GM21786 (cell line): ENCODE measurements around the gene CYTH3.
A peak's percentile ranks its signal among the peaks of the same experiment; 100 is the strongest.
"Not testable (repeated sequence)": the region's sequence is repeated elsewhere in the genome, so short reads cannot be mapped to it uniquely, and the experiment has no call there.

Experiments used
- ATAC-seq: cut with Tn5 transposase; IDR thresholded peaks from one replicate; pipeline ENCODE4 v1.9.1; 2021; ENCODE audit not compliant: unreplicated experiment

Gene CYTH3

GRCh38 chr7:6283391-6284054, 11.1 kb upstream of the CYTH3 start:
- not testable (repeated sequence) for ATAC-seq

GRCh38 chr7:6279937-6280336, 7.5 kb upstream of the CYTH3 start:
- ATAC-seq, result no peak

- ATAC-seq, result no peak
Measured at GRCh38 chr7:6279341-6279740, 6.9 kb upstream of the CYTH3 start.

- no peak for ATAC-seq
Measured at GRCh38 chr7:6278749-6279310, 6.4 kb upstream of the CYTH3 start.

- ATAC-seq, result no peak
Measured at GRCh38 chr7:6277476-6277875, 5.1 kb upstream of the CYTH3 start.

- ATAC-seq, result no peak
Measured at GRCh38 chr7:6276911-6277408, 4.5 kb upstream of the CYTH3 start.

GRCh38 chr7:6274743-6275142, 2.3 kb upstream of the CYTH3 start:
- ATAC-seq, result no peak

GRCh38 chr7:6273917-6274630, 1.6 kb upstream of the CYTH3 start:
- ATAC-seq, result no peak

GRCh38 chr7:6273380-6273837, 985 bp upstream of the CYTH3 start:
- ATAC-seq, result no peak

GRCh38 chr7:6271694-6272440, 557 bp downstream of the CYTH3 start:
- ATAC-seq, result no peak

- peak; percentile 51 for ATAC-seq
Measured at GRCh38 chr7:6271060-6271658, 1.3 kb downstream of the CYTH3 start.

- ATAC-seq, result no peak
Measured at GRCh38 chr7:6269527-6269926, 2.9 kb downstream of the CYTH3 start.

GRCh38 chr7:6268907-6269306, 3.5 kb downstream of the CYTH3 start:
- no peak for ATAC-seq

GRCh38 chr7:6268023-6268900, 4.2 kb downstream of the CYTH3 start:
- no peak for ATAC-seq

GRCh38 chr7:6266699-6267098, 5.7 kb downstream of the CYTH3 start:
- no peak for ATAC-seq

GRCh38 chr7:6262221-6262620, 10.2 kb downstream of the CYTH3 start:
- no peak for ATAC-seq

- ATAC-seq, result no peak
Measured at GRCh38 chr7:6261699-6262098, 10.7 kb downstream of the CYTH3 start.

GRCh38 chr7:6260291-6261187, 11.9 kb downstream of the CYTH3 start:
- no peak for ATAC-seq

- no peak for ATAC-seq
Measured at GRCh38 chr7:6259257-6259656, 13.2 kb downstream of the CYTH3 start.
